Lower leg skin (tissue), 4 donors: ENCODE data around the gene SNAPC2. TPM values are rescaled to one million over a fixed set of nuclear protein-coding genes. Genes with fewer than 3 reads are reported as not detected.

ENCODE experiments used
- DNase-seq, 2 donors: peaks; one replicate each; pipeline ENCODE4 v3.0.0-alpha.2; 2019; ENCODE audit warnings: low spot score in 2 of 2
- H3K4me3 ChIP-seq: fragments of 200-600 bp; sonication (generic); 2 replicates; pipeline ENCODE4 v1.5.1; 2017; ENCODE audit warnings: mild to moderate bottlenecking, low read depth; ENCODE audit not compliant: poor library complexity, severe bottlenecking
- POLR2A ChIP-seq, 2 donors: fragments of 450-650 bp; IDR thresholded peaks; one replicate each; pipeline ENCODE4 v1.6.1; 2016 to 2017; ENCODE audit warnings: antibody characterized with exemption in 2 of 2, mild to moderate bottlenecking in 1 of 2, moderate library complexity in 1 of 2
- WGBS, 2 donors: methylation state at CpG; one replicate each; pipeline ENCODE4 v1.1.5; 2018; 5-methylcytosine and 5-hydroxymethylcytosine counted together
- intact Hi-C: fragments of 100-400 bp; cut with DNase I; formaldehyde crosslinking; loops from one replicate; pipeline ENCODE4 v1.15.0; 2023; ENCODE audit warnings: low total_unique reads
- total RNA-seq, 4 donors: library from RNA; depleted of rRNA; stranded (reverse); fragments of >200 nt; gene quantifications; one replicate each; pipeline ENCODE4 v1.1.0, GENCODE V29; 2016
- TF ChIP-seq, protein P1 (sequence below), 3 donors: fragments of 450-650 bp; IDR thresholded peaks; one replicate each; pipeline ENCODE4 v1.5.1; 2016; ENCODE audit warnings: antibody characterized with exemption in 3 of 3, mild to moderate bottlenecking in 3 of 3, moderate library complexity in 2 of 3

Gene SNAPC2
- total RNA-seq, 4 donors from 2014 or later, result 15.7 to 26.4 (median 24.6) TPM

DNA sequence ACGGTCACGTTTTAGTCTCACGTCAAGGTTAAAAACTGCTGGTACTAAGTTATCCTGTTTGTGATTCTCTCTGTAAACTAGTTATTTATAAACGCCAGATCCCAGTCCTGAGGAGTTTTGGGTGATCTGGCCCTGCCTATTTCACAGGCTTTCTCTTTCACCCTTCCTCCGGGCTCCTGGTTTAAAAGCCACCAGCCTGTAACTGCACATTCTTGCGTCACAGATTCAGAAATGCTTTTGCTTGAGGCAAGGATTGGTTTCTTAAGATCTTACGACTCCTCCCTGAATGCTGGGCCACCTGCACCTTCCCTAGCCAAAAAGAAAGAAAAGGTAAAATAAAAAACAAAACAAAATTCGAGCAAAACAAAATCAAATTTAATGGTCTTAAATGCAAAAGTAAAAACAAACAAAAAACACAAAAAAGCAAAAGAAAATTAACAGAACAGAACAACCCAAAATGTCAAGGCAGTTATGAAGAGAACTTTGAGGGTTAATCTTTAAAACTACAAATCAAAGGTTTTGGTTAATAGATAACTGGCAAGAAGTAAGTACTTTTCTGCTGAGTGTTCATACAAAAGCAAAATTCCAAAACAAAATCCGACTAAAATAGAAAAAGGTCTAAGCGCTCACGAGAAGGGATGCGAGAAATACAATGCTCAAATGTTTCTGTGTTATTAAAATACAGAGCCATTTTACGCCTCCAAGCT, 41.9 kb downstream of the SNAPC2 start:
- no peak for TF ChIP-seq POLR2A (IDR thresholded peaks at IDR 0.05)
- TF ChIP-seq, protein P1, sequence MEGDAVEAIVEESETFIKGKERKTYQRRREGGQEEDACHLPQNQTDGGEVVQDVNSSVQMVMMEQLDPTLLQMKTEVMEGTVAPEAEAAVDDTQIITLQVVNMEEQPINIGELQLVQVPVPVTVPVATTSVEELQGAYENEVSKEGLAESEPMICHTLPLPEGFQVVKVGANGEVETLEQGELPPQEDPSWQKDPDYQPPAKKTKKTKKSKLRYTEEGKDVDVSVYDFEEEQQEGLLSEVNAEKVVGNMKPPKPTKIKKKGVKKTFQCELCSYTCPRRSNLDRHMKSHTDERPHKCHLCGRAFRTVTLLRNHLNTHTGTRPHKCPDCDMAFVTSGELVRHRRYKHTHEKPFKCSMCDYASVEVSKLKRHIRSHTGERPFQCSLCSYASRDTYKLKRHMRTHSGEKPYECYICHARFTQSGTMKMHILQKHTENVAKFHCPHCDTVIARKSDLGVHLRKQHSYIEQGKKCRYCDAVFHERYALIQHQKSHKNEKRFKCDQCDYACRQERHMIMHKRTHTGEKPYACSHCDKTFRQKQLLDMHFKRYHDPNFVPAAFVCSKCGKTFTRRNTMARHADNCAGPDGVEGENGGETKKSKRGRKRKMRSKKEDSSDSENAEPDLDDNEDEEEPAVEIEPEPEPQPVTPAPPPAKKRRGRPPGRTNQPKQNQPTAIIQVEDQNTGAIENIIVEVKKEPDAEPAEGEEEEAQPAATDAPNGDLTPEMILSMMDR (IDR thresholded peaks at IDR 0.05), result no peak
- H3K4me3 ChIP-seq, result no peak overlapping the region
- 77 to 78% methylated on average over 13 of the region's 13 CpGs for WGBS, 2 donors
- intact Hi-C loops, result no loop called here
- no peak for DNase-seq

DNA sequence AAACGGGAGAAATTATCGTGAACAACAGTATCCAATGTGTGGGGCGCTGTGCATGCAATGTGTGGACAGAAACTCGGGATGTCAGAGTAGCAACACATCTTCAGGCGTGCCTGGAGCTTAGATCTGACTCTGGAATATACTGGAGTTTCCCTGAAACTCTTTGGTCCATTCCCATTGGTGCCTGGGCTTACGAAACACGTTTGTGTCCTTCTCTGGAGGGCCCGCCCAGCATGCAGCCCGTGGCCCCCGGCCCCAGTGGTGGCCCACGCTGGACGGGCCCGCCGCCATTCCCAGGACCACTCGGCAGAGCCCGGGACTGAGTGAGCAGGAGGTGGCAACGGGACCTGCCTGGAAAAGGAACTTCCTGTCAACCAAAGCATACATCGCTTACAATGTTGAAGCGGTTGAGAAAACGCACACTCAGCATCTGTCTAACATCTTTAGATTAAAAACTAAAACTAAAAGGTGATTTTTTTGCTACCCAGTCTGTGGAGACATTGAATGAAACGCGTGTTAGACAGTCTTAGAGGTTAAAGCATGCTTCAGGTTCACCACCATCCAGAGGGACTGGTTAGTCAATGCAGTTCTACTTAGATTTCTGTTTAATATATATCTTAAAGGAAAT, 42.6 kb downstream of the SNAPC2 start:
- no peak for DNase-seq
- TF ChIP-seq, protein P1 (IDR thresholded peaks at IDR 0.05), result no peak
- no peak for TF ChIP-seq POLR2A (IDR thresholded peaks at IDR 0.05)
- WGBS, 2 donors, result 83 to 89% methylated on average over 22 of the region's 22 CpGs
- intact Hi-C loops, result no loop called here
- no peak overlapping the region for H3K4me3 ChIP-seq

DNA sequence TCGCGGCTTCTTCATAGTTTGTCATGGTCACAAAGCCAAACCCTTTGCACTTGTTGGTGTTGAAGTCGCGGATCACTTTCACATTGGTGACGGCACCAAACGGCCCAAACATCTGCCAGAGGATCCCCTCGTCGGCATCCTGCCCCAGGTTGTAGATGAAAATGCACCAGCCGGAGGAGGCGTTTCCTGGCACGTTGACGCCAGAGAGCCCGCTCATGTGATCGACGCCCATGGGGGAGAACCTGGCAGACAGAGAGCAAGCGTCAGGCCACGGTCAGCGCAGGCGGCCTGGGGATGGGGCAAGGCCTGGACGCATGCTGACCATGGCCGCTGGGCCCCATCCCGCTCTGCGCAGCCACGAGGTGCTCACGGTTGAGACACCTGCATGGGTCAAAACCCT, 43.4 kb downstream of the SNAPC2 start:
- WGBS, 2 donors, result 91 to 95% methylated on average over 20 to 25 of the region's 25 CpGs
- no peak for TF ChIP-seq POLR2A (IDR thresholded peaks at IDR 0.05)
- TF ChIP-seq, protein P1 (IDR thresholded peaks at IDR 0.05), result no peak
- no peak overlapping the region for H3K4me3 ChIP-seq
- intact Hi-C loops, result no loop called here
- no peak for DNase-seq

DNA sequence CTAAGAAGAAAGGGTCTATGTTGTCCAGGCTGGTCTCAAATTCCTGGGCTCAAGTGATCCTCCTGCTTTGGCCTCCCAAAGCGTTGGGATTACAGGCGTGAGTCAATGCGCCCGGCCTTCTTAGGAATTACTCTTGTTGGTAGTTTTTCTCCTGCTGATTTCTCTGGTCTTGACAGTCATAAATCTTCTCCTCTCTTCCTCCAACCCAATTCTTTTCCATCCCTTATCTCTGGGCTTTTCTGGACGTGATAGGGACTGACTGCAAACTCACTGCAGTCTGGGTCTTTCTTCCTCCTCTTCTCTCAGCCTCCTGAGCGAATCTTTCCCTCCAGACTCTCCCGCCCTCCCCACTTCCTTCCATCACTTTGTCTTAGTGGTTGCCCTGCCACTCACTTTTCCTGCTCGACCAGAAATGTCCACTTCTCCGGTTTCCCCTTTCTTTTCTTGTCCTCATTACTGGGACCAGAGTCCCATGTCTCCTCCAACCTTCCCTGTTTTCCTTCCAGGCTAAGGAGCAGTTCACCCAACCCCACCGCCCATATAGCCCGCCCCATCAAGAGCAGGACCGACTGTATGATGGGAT, 45.2 kb downstream of the SNAPC2 start:
- intact Hi-C loops, result no loop called here
- H3K4me3 ChIP-seq, result no peak overlapping the region
- DNase-seq, result no peak
- 83 to 87% methylated on average over 12 of the region's 12 CpGs for WGBS, 2 donors
- TF ChIP-seq POLR2A (IDR thresholded peaks at IDR 0.05), result no peak
- TF ChIP-seq, protein P1 (IDR thresholded peaks at IDR 0.05), result no peak

DNA sequence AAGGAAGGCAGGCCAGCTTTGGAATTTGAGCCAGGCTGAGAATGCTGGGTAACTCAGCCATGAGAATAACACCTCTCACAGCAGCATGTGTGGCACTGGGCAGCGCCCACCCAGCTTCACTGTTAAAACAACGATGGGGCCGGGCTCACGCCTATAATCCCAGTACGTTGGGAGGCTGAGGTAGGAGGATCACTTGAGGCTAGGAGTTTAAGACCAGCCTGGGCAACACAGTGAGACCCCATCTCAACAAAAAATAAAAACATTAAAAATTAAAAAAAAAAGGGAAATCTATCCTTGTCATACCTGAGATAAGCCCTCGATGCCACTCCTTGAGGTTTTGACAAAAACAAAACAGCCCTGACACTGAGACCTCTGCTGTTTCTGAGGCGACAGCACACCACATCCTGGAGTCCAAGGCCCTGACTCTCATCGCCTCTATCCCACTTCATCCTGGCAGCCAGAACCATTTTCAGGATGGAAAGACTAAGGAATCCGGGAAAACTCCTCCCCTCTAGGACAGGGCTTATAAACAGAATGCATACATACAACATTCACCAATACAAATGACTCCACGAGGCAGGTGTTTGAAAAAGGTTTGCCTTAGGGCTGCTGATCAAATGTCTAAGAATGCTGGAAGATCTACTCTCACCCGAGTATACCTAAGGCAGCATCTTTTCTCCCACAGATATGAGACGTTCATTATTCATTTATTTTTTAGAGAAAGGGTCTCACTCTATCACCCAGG, 46.0 kb downstream of the SNAPC2 start:
- no peak for DNase-seq
- intact Hi-C loops, result no loop called here
- no peak overlapping the region for H3K4me3 ChIP-seq
- no peak for TF ChIP-seq POLR2A (IDR thresholded peaks at IDR 0.05)
- TF ChIP-seq, protein P1 (IDR thresholded peaks at IDR 0.05), result no peak
- 84 to 90% methylated on average over 12 of the region's 12 CpGs for WGBS, 2 donors
